AG09309 (cell line): Measurements from ENCODE around the gene DAND5.

Source experiments
- DNase-seq: peaks from one replicate; pipeline ENCODE4 v3.0.0-alpha.2; 2010; ENCODE audit warnings: low read depth
- H3K4me3 ChIP-seq: 2 replicates; pipeline ENCODE4 v1.5.1; 2011; ENCODE audit warnings: mild to moderate bottlenecking, low read depth, low read length, moderate library complexity; ENCODE audit not compliant: control insufficient read depth
- TF ChIP-seq, protein P1 (sequence below): IDR thresholded peaks from 2 replicates; pipeline ENCODE4 v1.5.1; 2011; ENCODE audit warnings: mild to moderate bottlenecking, low read depth, low read length, inconsistent platforms; ENCODE audit not compliant: insufficient read depth, control insufficient read depth; ENCODE audit errors: missing control alignments

DAND5 gene

DNA sequence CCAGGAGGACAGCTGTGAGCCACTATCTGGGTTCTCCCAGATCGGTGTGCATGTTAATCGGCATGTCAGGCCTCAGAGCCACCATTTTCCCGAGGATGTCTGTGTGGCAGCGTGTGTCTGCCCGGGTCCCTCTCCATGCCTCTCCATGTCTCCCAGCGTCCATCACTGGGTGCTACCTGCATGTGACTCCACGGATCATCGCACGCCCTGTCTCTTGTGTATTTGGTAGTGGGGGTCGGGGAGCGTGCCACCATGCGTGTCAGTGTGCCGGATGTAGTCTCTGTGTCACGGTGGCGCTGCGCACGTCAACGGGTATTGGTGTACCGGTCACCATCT is 31.8 kb downstream of the DAND5 start:
- DNase-seq, result no peak
- no peak overlapping the region for H3K4me3 ChIP-seq
- TF ChIP-seq, protein P1, sequence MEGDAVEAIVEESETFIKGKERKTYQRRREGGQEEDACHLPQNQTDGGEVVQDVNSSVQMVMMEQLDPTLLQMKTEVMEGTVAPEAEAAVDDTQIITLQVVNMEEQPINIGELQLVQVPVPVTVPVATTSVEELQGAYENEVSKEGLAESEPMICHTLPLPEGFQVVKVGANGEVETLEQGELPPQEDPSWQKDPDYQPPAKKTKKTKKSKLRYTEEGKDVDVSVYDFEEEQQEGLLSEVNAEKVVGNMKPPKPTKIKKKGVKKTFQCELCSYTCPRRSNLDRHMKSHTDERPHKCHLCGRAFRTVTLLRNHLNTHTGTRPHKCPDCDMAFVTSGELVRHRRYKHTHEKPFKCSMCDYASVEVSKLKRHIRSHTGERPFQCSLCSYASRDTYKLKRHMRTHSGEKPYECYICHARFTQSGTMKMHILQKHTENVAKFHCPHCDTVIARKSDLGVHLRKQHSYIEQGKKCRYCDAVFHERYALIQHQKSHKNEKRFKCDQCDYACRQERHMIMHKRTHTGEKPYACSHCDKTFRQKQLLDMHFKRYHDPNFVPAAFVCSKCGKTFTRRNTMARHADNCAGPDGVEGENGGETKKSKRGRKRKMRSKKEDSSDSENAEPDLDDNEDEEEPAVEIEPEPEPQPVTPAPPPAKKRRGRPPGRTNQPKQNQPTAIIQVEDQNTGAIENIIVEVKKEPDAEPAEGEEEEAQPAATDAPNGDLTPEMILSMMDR, result no peak

DNA sequence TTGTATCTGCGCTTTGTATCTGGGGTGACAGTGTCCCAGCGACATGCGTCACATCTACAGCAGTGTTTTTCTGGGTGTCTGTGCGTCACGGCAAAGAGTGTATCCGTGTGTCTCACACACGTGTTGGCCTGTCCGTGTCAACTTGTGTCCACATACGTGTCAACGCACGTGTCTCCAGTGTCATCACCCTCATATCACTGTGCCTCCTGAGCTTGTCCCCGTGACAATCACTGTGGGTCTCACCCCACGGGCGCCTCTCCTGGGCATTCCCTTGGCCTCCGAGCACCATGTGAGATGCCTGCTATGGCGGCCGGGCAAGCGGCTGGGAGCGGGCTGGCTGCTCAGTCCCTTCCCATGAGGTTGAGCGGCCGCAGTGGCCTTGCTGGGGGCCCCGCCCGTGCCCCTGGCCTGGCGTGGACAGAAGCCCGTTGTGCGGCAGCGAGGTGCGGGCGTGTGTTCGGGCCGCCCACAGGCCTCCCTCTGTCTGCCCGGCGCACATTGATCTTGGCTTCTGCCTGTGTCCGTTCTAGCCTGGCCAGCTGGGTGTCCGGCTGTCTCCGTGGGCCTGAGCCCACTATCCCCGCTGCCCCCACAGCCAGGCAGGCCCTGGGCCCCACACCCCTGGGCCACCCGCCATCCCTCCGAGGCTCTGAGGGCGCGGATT is 32.3 kb downstream of the DAND5 start:
- no peak overlapping the region for H3K4me3 ChIP-seq
- DNase-seq, result no peak
- TF ChIP-seq, protein P1, result no peak

DNA sequence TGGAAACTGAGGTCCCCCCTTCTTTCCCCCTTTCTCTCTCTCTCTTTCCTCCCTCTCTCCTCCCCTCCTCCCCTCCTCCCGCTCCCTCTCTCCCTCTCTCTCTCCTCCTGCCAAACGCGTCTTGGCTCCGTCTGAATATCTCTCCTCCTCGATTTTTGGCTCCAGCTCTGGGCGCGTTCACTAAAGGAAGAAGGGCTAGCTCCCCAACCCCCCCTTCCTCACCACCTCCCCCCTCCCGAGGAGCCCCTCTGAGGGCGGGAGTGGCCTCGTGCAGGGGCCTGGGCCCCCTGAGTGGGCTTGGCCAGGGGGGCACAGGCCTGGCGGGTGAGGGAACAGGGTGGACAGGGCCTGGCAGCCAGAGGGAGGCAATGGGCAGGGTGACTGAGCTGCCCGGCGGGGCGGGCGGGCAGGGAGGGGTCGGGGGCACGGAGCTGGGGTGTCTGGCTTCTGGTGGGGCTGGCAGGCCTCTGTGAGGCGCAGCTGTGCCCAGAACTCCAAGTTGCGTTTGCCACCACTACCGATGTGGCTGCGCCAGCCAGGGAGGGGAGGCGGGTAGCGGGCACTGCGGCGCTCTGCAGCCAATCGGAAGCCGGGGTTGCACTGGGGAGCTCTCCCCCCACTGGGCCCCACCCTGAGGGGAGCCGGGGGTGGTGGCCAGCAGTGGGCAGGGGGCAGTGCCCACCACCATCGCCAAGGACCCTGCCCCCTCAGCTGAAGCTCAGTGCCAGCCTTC is 33.0 kb downstream of the DAND5 start:
- no peak for DNase-seq
- TF ChIP-seq, protein P1, result no peak
- no peak overlapping the region for H3K4me3 ChIP-seq

DNA sequence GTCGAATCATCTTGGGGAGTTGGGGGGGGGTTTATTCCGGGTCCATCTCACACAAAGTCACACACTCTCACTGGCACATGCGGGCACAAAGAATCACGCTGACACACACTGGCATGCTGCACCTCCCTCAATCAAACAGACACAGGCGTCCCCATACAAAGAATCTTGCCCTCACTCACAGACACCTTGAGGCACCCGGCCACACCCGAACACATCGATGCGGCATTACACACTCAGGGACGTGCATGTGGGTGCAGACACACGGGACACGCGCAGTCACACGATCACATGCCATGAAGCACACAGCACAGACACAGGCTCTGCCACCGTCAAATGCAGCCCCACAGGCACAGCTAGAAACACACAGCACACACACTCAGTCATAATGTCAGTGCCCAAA is 33.7 kb downstream of the DAND5 start:
- no peak overlapping the region for H3K4me3 ChIP-seq
- DNase-seq, result no peak
- TF ChIP-seq, protein P1, result no peak

DNA sequence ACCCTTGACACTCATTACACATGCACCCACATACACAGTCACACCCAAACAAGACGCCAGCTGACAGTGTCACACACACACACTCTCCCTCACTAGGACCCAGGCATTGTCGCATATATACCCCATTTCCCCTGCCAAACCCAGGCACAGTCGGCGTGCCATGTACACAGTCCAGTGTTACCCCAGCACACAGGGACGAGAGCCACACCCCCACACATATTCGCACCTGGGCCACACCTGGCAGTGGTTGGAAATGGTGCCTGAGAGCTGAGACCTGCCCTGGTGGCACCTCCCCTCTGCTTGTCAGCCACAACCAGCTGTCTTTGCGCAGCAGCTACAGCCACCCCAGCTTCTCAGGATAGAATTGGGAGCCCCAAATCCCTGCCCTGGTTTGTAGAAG is 34.9 kb downstream of the DAND5 start:
- no peak overlapping the region for H3K4me3 ChIP-seq
- TF ChIP-seq, protein P1, result no peak
- no peak for DNase-seq

DNA sequence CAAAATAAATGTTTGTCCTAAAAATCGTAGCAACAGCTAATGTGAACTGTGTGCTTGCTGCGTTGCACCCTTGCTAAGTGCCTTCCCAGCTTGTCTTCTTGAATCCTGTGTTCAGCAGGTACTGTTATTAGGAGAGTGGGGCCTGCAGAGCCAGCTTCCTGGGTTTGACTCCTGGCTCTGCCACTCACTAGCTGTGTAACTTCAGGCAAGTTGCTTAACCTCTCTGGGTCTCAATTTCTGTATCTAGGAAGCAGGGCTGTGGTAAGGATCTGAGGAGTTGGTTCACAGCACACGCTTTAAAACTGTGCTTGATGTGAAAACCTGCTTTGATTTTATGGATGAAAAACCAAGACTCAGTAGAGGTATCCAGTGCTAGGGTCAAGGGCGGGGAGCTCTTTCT is 35.9 kb downstream of the DAND5 start:
- TF ChIP-seq, protein P1, result no peak
- no peak for DNase-seq
- no peak overlapping the region for H3K4me3 ChIP-seq
